MM.1S (cell line): ENCODE data around the gene TOP3A.

Source experiments
- DNase-seq: peaks from one replicate; pipeline ENCODE4 v3.0.0-alpha.2; 2015
- H2AFZ ChIP-seq: fragments of 300-600 bp; sonication (generic); 2 replicates; pipeline ENCODE4 v1.6.0; 2016; ENCODE audit warnings: antibody characterized with exemption, low read length
- H3F3A ChIP-seq: fragments of 300-600 bp; sonication (generic); 2 replicates; pipeline ENCODE4 v1.6.1; 2016; ENCODE audit warnings: mild to moderate bottlenecking, antibody characterized with exemption, low read length, moderate library complexity, mixed read lengths; ENCODE audit not compliant: insufficient read depth
- H3K27ac ChIP-seq: fragments of 300-600 bp; sonication (generic); 2 replicates; pipeline ENCODE4 v1.5.1; 2016; ENCODE audit warnings: mild to moderate bottlenecking, low read length
- H3K27me3 ChIP-seq: fragments of 300-600 bp; sonication (generic); replicated peaks from 2 replicates; pipeline ENCODE4 v1.6.0; 2016; ENCODE audit warnings: low read length; ENCODE audit not compliant: insufficient read depth
- H3K36me3 ChIP-seq: fragments of 300-600 bp; sonication (generic); replicated peaks from 2 replicates; pipeline ENCODE4 v1.6.1; 2016; ENCODE audit warnings: mild to moderate bottlenecking, low read length, mixed read lengths; ENCODE audit not compliant: insufficient read depth
- H3K4me1 ChIP-seq: fragments of 300-600 bp; sonication (generic); 2 replicates; pipeline ENCODE4 v1.6.1; 2016; ENCODE audit warnings: low read length, mixed read lengths
- H3K4me2 ChIP-seq: fragments of 300-600 bp; sonication (generic); 2 replicates; pipeline ENCODE4 v1.6.0; 2016; ENCODE audit warnings: low read depth, low read length
- H3K4me3 ChIP-seq: fragments of 300-600 bp; sonication (generic); 2 replicates; pipeline ENCODE4 v1.5.1; 2016; ENCODE audit warnings: low read length, mixed read lengths
- H3K79me2 ChIP-seq: fragments of 300-600 bp; sonication (generic); 2 replicates; pipeline ENCODE4 v1.6.1; 2016; ENCODE audit warnings: mixed run types, low read length, mixed read lengths
- H3K9ac ChIP-seq: fragments of 300-600 bp; sonication (generic); 2 replicates; pipeline ENCODE4 v1.6.1; 2016; ENCODE audit warnings: low read length, mixed read lengths
- H3K9me2 ChIP-seq: fragments of 300-600 bp; sonication (generic); replicated peaks from 2 replicates; pipeline ENCODE4 v1.6.1; 2016; ENCODE audit warnings: mild to moderate bottlenecking, low read length, mixed read lengths; ENCODE audit not compliant: insufficient read depth
- H3K9me3 ChIP-seq: fragments of 300-600 bp; sonication (generic); replicated peaks from 2 replicates; pipeline ENCODE4 v1.6.1; 2016; ENCODE audit warnings: mild to moderate bottlenecking, low read length, mixed read lengths; ENCODE audit not compliant: insufficient read depth
- H4K20me1 ChIP-seq: fragments of 300-600 bp; sonication (generic); 2 replicates; pipeline ENCODE4 v1.6.1; 2016; ENCODE audit warnings: mild to moderate bottlenecking, low read length, moderate library complexity, mixed read lengths; ENCODE audit not compliant: insufficient read depth
- CTCF ChIP-seq: fragments of 300-600 bp; sonication (generic); IDR thresholded peaks from 2 replicates; pipeline ENCODE4 v1.5.1; 2016; ENCODE audit warnings: antibody characterized with exemption, low read length, mixed read lengths
- EZH2 ChIP-seq: fragments of 300-600 bp; sonication (generic); optimal IDR thresholded peaks from 2 replicates; pipeline ENCODE3; 2017; ENCODE audit warnings: low read depth, mild to moderate bottlenecking, antibody characterized with exemption, low read length, mixed read lengths
- EZH2phosphoT487 ChIP-seq: fragments of 300-600 bp; sonication (generic); IDR thresholded peaks from 2 replicates; pipeline ENCODE4 v1.6.1; 2018; ENCODE audit warnings: antibody characterized with exemption, low read length

TOP3A gene

GRCh38 chr17:18318771-18319450, 4.1 kb upstream of the TOP3A start:
- H3K4me2 ChIP-seq: no peak overlapping the region
- peaks cover 87% of the 10 kb centered on the region for H3K79me2 ChIP-seq

GRCh38 chr17:18318117-18318516, 3.3 kb upstream of the TOP3A start:
- Histone ChIP-seq H3K4me1 (peaks cover 37% of the 10 kb centered on the region), H2AFZ (no peak overlapping the region), H4K20me1 (0 out of 2 replicates have a peak, but pooled peaks cover 4% of the 10 kb centered on the region), H3K36me3 (peaks cover 1% of the 10 kb centered on the region; the same call in 1 of the 2 replicates), H3K9ac (0 out of 2 replicates have a peak overlapping the region, but pooled peaks have one; percentile 0), H3K27me3 (no peaks in the 10 kb centered on the region), H3F3A (peaks cover 3% of the 10 kb centered on the region; the same call in 1 of the 2 replicates), H3K9me2 (no peaks in the 10 kb centered on the region), H3K79me2 (peaks cover 87% of the 10 kb centered on the region), H3K4me2 (peak overlapping the region; percentile 17; the same call in 1 of the 2 replicates), H3K4me3 (peak overlapping the region; percentile 10; the same call in 1 of the 2 replicates), H3K27ac (no peak overlapping the region), H3K9me3 (no peaks in the 10 kb centered on the region)
- TF ChIP-seq EZH2phosphoT487 (no peak), EZH2 (no peak), CTCF (no peak)
- DNase-seq: no peak

More at GRCh38 chr17:18318771-18319450, 4.1 kb upstream of the TOP3A start:
- TF ChIP-seq EZH2 (no peak), CTCF (no peak), EZH2phosphoT487 (no peak)
- peaks cover 36% of the 10 kb centered on the region for H3K4me1 ChIP-seq
- 0 out of 2 replicates have a peak, but pooled peaks cover 4% of the 10 kb centered on the region for H4K20me1 ChIP-seq
- peaks cover 3% of the 10 kb centered on the region; the same call in 1 of the 2 replicates for H3F3A ChIP-seq
- H3K9me2 ChIP-seq: no peaks in the 10 kb centered on the region
- H3K4me3 ChIP-seq: no peak overlapping the region
- H3K9ac ChIP-seq: no peak overlapping the region
- no peaks in the 10 kb centered on the region for H3K9me3 ChIP-seq
- H3K27me3 ChIP-seq: no peaks in the 10 kb centered on the region
- H3K36me3 ChIP-seq: no peaks in the 10 kb centered on the region
- DNase-seq: no peak
- H3K27ac ChIP-seq: no peak overlapping the region
- H2AFZ ChIP-seq: no peak overlapping the region

- Histone ChIP-seq H3K4me1 (peaks cover 44% of the 10 kb centered on the region), H3K4me3 (peak overlapping the region; percentile 96), H3K9me3 (no peaks in the 10 kb centered on the region), H3K79me2 (peaks cover 93% of the 10 kb centered on the region), H3K4me2 (peak overlapping the region; percentile 71), H4K20me1 (0 out of 2 replicates have a peak, but pooled peaks cover 4% of the 10 kb centered on the region), H3K27me3 (no peaks in the 10 kb centered on the region), H3K9ac (peak overlapping the region; percentile 81), H2AFZ (no peak overlapping the region), H3K9me2 (no peaks in the 10 kb centered on the region), H3K27ac (peak overlapping the region; percentile 93; the same call in 1 of the 2 replicates), H3K36me3 (peaks cover 3% of the 10 kb centered on the region; the same call in 1 of the 2 replicates), H3F3A (peaks cover 3% of the 10 kb centered on the region; the same call in 1 of the 2 replicates)
- no peak for DNase-seq
- TF ChIP-seq EZH2 (no peak), EZH2phosphoT487 (no peak), CTCF (no peak)
These were observed 1.2 kb upstream of the TOP3A start for GRCh38 chr17:18315961-18316360.
